ENCODE measurements around the gene PRPF39.

- no peak for TF ChIP-seq POLR2A (IDR thresholded peaks at IDR 0.05; ENCODE audit: low read depth, low read length)
- no peak for TF ChIP-seq RAD21 (IDR thresholded peaks at IDR 0.05; ENCODE audit: low read length)
- TF ChIP-seq, protein P1, sequence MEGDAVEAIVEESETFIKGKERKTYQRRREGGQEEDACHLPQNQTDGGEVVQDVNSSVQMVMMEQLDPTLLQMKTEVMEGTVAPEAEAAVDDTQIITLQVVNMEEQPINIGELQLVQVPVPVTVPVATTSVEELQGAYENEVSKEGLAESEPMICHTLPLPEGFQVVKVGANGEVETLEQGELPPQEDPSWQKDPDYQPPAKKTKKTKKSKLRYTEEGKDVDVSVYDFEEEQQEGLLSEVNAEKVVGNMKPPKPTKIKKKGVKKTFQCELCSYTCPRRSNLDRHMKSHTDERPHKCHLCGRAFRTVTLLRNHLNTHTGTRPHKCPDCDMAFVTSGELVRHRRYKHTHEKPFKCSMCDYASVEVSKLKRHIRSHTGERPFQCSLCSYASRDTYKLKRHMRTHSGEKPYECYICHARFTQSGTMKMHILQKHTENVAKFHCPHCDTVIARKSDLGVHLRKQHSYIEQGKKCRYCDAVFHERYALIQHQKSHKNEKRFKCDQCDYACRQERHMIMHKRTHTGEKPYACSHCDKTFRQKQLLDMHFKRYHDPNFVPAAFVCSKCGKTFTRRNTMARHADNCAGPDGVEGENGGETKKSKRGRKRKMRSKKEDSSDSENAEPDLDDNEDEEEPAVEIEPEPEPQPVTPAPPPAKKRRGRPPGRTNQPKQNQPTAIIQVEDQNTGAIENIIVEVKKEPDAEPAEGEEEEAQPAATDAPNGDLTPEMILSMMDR (conservative IDR thresholded peaks at IDR 0.05; ENCODE audit: low read depth, low read length) = no peak
- no peak for TF ChIP-seq MAFK (IDR thresholded peaks at IDR 0.05; ENCODE audit: low read depth, low read length)
- TF ChIP-seq BHLHE40 (IDR thresholded peaks at IDR 0.05; ENCODE audit: low read depth, low read length) = no peak
- no peak for TF ChIP-seq MAZ (IDR thresholded peaks at IDR 0.05; ENCODE audit: borderline replicate concordance, low read depth, low read length)
- no peak for TF ChIP-seq FOS (IDR thresholded peaks at IDR 0.05; ENCODE audit: low read depth, low read length)
- TF ChIP-seq RFX5 (IDR thresholded peaks at IDR 0.05; ENCODE audit: low read depth, low read length) = no peak
- no peak for TF ChIP-seq RCOR1 (IDR thresholded peaks at IDR 0.05; ENCODE audit: insufficient replicate concordance, low read length)
- TF ChIP-seq USF2 (IDR thresholded peaks at IDR 0.05; ENCODE audit: low read depth, low read length) = no peak
- TF ChIP-seq MXI1 (IDR thresholded peaks at IDR 0.05; ENCODE audit: borderline replicate concordance, low read depth, low read length) = no peak
- TF ChIP-seq CHD1 (IDR thresholded peaks at IDR 0.05; ENCODE audit: low read depth, low read length) = no peak
- TF ChIP-seq SMC3 (IDR thresholded peaks at IDR 0.05; ENCODE audit: low read depth, low read length) = no peak
- TF ChIP-seq, protein P2, sequence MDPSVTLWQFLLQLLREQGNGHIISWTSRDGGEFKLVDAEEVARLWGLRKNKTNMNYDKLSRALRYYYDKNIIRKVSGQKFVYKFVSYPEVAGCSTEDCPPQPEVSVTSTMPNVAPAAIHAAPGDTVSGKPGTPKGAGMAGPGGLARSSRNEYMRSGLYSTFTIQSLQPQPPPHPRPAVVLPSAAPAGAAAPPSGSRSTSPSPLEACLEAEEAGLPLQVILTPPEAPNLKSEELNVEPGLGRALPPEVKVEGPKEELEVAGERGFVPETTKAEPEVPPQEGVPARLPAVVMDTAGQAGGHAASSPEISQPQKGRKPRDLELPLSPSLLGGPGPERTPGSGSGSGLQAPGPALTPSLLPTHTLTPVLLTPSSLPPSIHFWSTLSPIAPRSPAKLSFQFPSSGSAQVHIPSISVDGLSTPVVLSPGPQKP (IDR thresholded peaks at IDR 0.05; ENCODE audit: borderline replicate concordance, low read depth, low read length) = no peak
These were observed 26.6 kb upstream of the PRPF39 start for GRCh38 chr14:45057349-45057748.
